ENCODE measurements around the gene RFT1.
A peak's percentile ranks its signal among the peaks of the same experiment; 100 is the strongest.
"Not testable (repeated sequence)": the region's sequence is repeated elsewhere in the genome, so short reads cannot be mapped to it uniquely, and the experiment has no call there.

RFT1 gene

GRCh38 chr3:53163444-53164387 is 33.5 kb upstream of the RFT1 start:
- no peak for DNase-seq (ENCODE audit: low spot score)

- no peak for DNase-seq (ENCODE audit: low spot score)
These were observed 32.6 kb upstream of the RFT1 start for GRCh38 chr3:53162672-53163443.

- peak; percentile 23 for DNase-seq (ENCODE audit: low spot score)
These were observed 31.8 kb upstream of the RFT1 start for GRCh38 chr3:53161820-53162671.

GRCh38 chr3:53161450-53161819 is 31.2 kb upstream of the RFT1 start:
- no peak for DNase-seq (ENCODE audit: low spot score)

GRCh38 chr3:53160660-53161449 is 30.6 kb upstream of the RFT1 start, which contains the start of gene PRKCD:
Gene PRKCD (plus strand): TSS chr3:53161209. CDS start chr3:53178423, 17,214 bp downstream.
- peak; percentile 32 for DNase-seq (ENCODE audit: low spot score)

GRCh38 chr3:53160061-53160659 is 29.9 kb upstream of the RFT1 start:
- no peak for DNase-seq (ENCODE audit: low spot score)

- DNase-seq (ENCODE audit: low spot score): no peak
These were observed 29.2 kb upstream of the RFT1 start for GRCh38 chr3:53159156-53160060.

GRCh38 chr3:53158765-53159155 is 28.5 kb upstream of the RFT1 start:
- DNase-seq (ENCODE audit: low spot score): no peak

GRCh38 chr3:53157974-53158580 is 27.8 kb upstream of the RFT1 start:
- DNase-seq (ENCODE audit: low spot score): no peak

- DNase-seq (ENCODE audit: low spot score): no peak
These were observed 26.2 kb upstream of the RFT1 start for GRCh38 chr3:53156368-53156834.

GRCh38 chr3:53155760-53156159 is 25.5 kb upstream of the RFT1 start:
- no peak for DNase-seq (ENCODE audit: low spot score)

GRCh38 chr3:53154881-53155285 is 24.6 kb upstream of the RFT1 start:
- DNase-seq (ENCODE audit: low spot score): no peak

GRCh38 chr3:53153980-53154379 is 23.7 kb upstream of the RFT1 start:
- DNase-seq (ENCODE audit: low spot score): no peak

GRCh38 chr3:53153264-53153823 is 23.1 kb upstream of the RFT1 start:
- no peak for DNase-seq (ENCODE audit: low spot score)

GRCh38 chr3:53151870-53152660 is 21.8 kb upstream of the RFT1 start:
- DNase-seq (ENCODE audit: low spot score): no peak

- no peak for DNase-seq (ENCODE audit: low spot score)
These were observed 21.2 kb upstream of the RFT1 start for GRCh38 chr3:53151465-53151864.

GRCh38 chr3:53151086-53151438 is 20.8 kb upstream of the RFT1 start:
- DNase-seq (ENCODE audit: low spot score): not testable (repeated sequence)

Data from SK-N-DZ (cell line).